IPS DF 6.9 (cell line): Measurements from ENCODE around the gene PXMP4.

Experiments used
- DNase-seq: peaks from one replicate; pipeline ENCODE4 v3.0.0-alpha.2; 2013; ENCODE audit warnings: low read depth, low spot score
- H3K27ac ChIP-seq: one replicate; pipeline ENCODE4 v1.5.1; 2013; ENCODE audit warnings: low read length, control low read depth
- H3K27me3 ChIP-seq: 2 replicates; pipeline ENCODE4 v1.6.1; 2013; ENCODE audit warnings: mild to moderate bottlenecking, low read length; ENCODE audit not compliant: control insufficient read depth, insufficient read depth
- H3K36me3 ChIP-seq: 2 replicates; pipeline ENCODE4 v1.6.1; 2013; ENCODE audit warnings: low read length; ENCODE audit not compliant: control insufficient read depth, insufficient read depth
- H3K4me1 ChIP-seq: 2 replicates; pipeline ENCODE4 v1.6.1; 2013; ENCODE audit warnings: low read length; ENCODE audit not compliant: control insufficient read depth, insufficient read depth
- H3K4me3 ChIP-seq: 2 replicates; pipeline ENCODE4 v1.5.1; 2013; ENCODE audit warnings: mild to moderate bottlenecking, low read length
- H3K9me3 ChIP-seq: 2 replicates; pipeline ENCODE4 v1.6.1; 2013; ENCODE audit warnings: low read length, inconsistent platforms; ENCODE audit not compliant: control insufficient read depth, insufficient read depth
- WGBS: extraction: QIAGEN DNeasy Blood & Tissue Kit; methylation state at CpG from one replicate; pipeline ENCODE4 v1.1.7; 2013; ENCODE audit warnings: mixed read lengths, missing lambda C conversion rate; ENCODE audit not compliant: insufficient read length, insufficient coverage; 5-methylcytosine and 5-hydroxymethylcytosine counted together

PXMP4 gene

GRCh38 chr20:33669224-33669623 lies 50.9 kb downstream of the PXMP4 start:
- peaks cover 3% of the 10 kb centered on the region for H3K4me1 ChIP-seq
- DNase-seq, result no peak
- no peak overlapping the region for H3K4me3 ChIP-seq
- H3K9me3 ChIP-seq, result no peaks in the 10 kb centered on the region
- WGBS, result no CpG with 5 or more reads among the region's 5 CpGs
- H3K36me3 ChIP-seq, result peaks cover 11% of the 10 kb centered on the region
- no peaks in the 10 kb centered on the region for H3K27me3 ChIP-seq
- H3K27ac ChIP-seq, result no peak overlapping the region

- Histone ChIP-seq H3K4me1 (peaks cover 3% of the 10 kb centered on the region), H3K27ac (no peak overlapping the region), H3K27me3 (no peaks in the 10 kb centered on the region), H3K9me3 (no peaks in the 10 kb centered on the region), H3K4me3 (no peak overlapping the region), H3K36me3 (peaks cover 11% of the 10 kb centered on the region)
- no peak for DNase-seq
- WGBS, result no CpG with 5 or more reads among the region's 13 CpGs
Observed at GRCh38 chr20:33668466-33669155, 51.5 kb downstream of the PXMP4 start.

DNA sequence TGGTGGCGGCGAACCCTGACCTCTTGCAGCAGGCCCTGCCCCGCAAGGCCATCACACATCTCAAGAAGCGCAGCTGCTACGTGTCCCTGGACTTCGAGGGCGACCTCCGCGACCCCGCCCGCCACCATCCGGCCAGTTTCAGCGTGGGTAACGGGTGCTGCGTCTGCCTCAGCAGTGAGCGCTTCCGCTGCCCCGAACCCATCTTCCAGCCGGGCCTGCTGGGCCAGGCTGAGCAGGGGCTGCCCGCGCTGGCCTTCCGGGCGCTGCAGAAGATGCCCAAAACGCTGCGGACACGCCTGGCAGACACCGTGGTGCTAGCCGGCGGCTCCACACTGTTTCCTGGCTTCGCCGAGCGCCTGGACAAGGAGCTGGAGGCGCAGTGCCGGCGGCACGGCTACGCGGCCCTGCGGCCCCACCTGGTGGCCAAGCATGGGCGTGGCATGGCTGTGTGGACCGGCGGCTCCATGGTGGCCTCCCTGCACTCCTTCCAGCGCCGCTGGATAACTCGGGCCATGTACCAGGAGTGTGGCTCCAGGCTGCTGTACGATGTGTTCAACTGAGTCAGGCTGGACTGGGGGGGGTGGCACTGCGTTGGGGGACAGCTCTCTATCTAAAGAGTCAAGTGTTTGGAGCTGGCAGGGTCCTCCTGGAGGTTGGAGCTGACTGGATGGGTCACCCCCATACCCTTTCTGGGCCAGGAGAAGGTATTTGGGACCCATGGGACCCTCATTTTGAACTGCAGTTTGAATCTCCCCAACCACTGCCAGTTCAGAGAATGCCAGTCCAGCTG lies 52.2 kb downstream of the PXMP4 start:
- Histone ChIP-seq H3K4me3 (no peak overlapping the region), H3K27me3 (no peaks in the 10 kb centered on the region), H3K9me3 (no peaks in the 10 kb centered on the region), H3K4me1 (no peaks in the 10 kb centered on the region; the same call in none of the 2 replicates), H3K36me3 (peaks cover 11% of the 10 kb centered on the region), H3K27ac (no peak overlapping the region)
- no peak for DNase-seq
- WGBS, result no CpG with 5 or more reads among the region's 47 CpGs

GRCh38 chr20:33667245-33667675 lies 52.9 kb downstream of the PXMP4 start:
- Histone ChIP-seq H3K9me3 (no peaks in the 10 kb centered on the region), H3K4me1 (peaks cover 3% of the 10 kb centered on the region), H3K4me3 (no peak overlapping the region), H3K27ac (no peak overlapping the region), H3K36me3 (peaks cover 11% of the 10 kb centered on the region), H3K27me3 (no peaks in the 10 kb centered on the region)
- no peak for DNase-seq
- no CpG with 5 or more reads among the region's 55 CpGs for WGBS

- DNase-seq, result no peak
- Histone ChIP-seq H3K9me3 (no peaks in the 10 kb centered on the region), H3K4me3 (no peak within 1 kb of the TSS), H3K4me1 (peaks cover 3% of the 10 kb centered on the region), H3K27me3 (no peaks in the 10 kb centered on the region), H3K27ac (no peak within 1 kb of the TSS), H3K36me3 (peaks cover 11% of the 10 kb centered on the region)
- WGBS, result no CpG with 5 or more reads among the region's 50 CpGs
Observed at GRCh38 chr20:33666293-33667244, 53.5 kb downstream of the PXMP4 start, which contains the start of gene ACTL10. TSS of gene ACTL10 (plus strand) at chr20:33666943. CDS start at chr20:33667498, 555 bp downstream.

- H3K4me3 ChIP-seq, result no peak overlapping the region
- WGBS, result no CpG with 5 or more reads among the region's 2 CpGs
Observed at GRCh38 chr20:33664762-33665144, 55.4 kb downstream of the PXMP4 start.

GRCh38 chr20:33664085-33664761 lies 55.9 kb downstream of the PXMP4 start:
- Histone ChIP-seq H3K4me1 (peaks cover 3% of the 10 kb centered on the region), H3K4me3 (peak overlapping the region; percentile 68; the same call in 1 of the 2 replicates), H3K27ac (no peak overlapping the region), H3K36me3 (peaks cover 6% of the 10 kb centered on the region; the same call in 1 of the 2 replicates), H3K9me3 (no peaks in the 10 kb centered on the region), H3K27me3 (no peaks in the 10 kb centered on the region)
- no CpG with 5 or more reads among the region's 9 CpGs for WGBS
- no peak for DNase-seq

More at GRCh38 chr20:33664762-33665144, 55.4 kb downstream of the PXMP4 start:
- H3K27ac ChIP-seq, result no peak overlapping the region
- no peak for DNase-seq
- no peaks in the 10 kb centered on the region for H3K27me3 ChIP-seq
- H3K9me3 ChIP-seq, result no peaks in the 10 kb centered on the region
- H3K4me1 ChIP-seq, result peaks cover 3% of the 10 kb centered on the region
- H3K36me3 ChIP-seq, result peaks cover 6% of the 10 kb centered on the region; the same call in 1 of the 2 replicates

DNA sequence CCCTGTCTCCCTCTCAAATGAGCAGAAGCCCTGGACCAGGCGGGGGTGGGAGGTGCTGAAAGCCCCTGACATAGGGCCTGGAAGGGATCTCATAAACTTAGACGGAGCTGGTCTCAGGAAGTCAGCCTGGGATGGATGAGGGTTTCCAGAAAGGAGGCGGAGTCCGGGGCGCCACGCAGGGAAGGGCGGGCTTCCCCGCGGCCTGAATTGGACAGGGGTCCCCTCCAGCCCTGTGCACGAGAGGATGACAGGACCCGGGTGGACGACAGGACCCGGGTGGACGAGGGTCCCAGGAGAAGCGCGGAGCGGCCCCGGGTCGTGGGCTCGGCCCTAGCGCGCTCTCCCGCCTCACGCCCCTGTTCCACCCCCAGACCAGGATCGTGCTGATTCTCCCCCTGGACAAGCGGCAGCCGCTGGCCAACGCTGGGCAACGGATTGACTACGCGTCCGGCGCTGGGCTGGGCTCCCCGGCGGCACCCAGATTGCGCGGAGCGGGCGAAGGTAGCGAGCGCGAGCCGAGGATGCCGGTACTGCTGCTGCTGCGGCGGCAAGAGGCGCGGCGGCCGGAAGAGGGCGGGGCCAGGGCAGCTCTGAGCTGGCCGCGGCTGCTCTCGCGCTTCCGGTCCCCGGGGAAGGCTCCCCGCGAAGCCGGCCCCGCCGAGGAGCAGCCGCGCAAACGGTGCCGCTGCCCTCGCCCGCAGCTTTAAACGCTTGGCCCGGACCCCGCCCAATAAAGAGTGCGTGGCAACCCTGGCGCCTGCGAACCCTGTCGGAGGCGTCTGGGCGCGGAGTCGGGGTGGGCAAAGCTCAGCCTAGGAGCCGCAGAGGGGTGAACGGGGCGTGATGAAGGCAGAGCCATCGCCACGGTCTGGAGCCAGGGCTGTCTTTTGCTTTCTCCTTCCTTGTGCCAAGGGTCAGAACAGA lies 56.7 kb downstream of the PXMP4 start:
- Histone ChIP-seq H3K4me3 (peak overlapping the region; percentile 68), H3K36me3 (peaks cover 6% of the 10 kb centered on the region; the same call in 1 of the 2 replicates), H3K27me3 (no peaks in the 10 kb centered on the region), H3K9me3 (no peaks in the 10 kb centered on the region), H3K27ac (no peak overlapping the region), H3K4me1 (peaks cover 3% of the 10 kb centered on the region)
- no peak for DNase-seq
- WGBS, result no CpG with 5 or more reads among the region's 84 CpGs

DNA sequence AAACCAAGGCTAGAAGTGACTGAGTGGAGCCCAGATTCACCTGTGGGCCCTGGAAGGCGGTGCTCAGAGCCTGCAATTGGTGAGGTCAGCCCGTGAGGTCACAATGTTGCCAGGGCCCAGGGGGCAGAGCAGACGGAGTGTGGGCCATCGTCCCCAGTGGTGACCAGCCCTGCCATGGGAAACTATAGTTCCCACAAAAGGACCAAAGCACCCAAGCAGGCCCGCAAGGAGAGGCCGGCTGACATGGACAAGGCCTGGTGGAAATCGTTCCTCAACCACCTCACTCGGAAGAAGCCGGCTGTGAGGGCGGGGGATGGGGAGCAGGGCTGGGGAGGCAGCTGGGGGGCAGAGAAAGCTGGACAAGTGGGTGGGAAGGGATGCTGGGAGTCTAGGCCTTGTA lies 57.9 kb downstream of the PXMP4 start, which contains the start of gene C20orf144:
C20orf144 (plus strand) TSS at position 156 of the 400 bp plus-strand sequence; CDS start at position 175, 19 bp downstream.
- no peak within 1 kb of the TSS for H3K27ac ChIP-seq
- no peak for DNase-seq
- H3K4me1 ChIP-seq, result peaks cover 3% of the 10 kb centered on the region

More for the DNA sequence above, 57.9 kb downstream of the PXMP4 start, which contains the start of gene C20orf144:
- no CpG with 5 or more reads among the region's 10 CpGs for WGBS
- H3K27me3 ChIP-seq, result no peaks in the 10 kb centered on the region
- H3K4me3 ChIP-seq, result peak within 1 kb of the TSS; percentile 68; the same call in 1 of the 2 replicates
- H3K36me3 ChIP-seq, result peaks cover 11% of the 10 kb centered on the region
- H3K9me3 ChIP-seq, result no peaks in the 10 kb centered on the region
